ENCODE data around the gene CADM2.

- TF ChIP-seq CTCF (IDR thresholded peaks at IDR 0.05) (no peak), POLR2A (IDR thresholded peaks at IDR 0.05) (no peak)
Measured at GRCh38 chr3:84959470-84960271, 882 bp downstream of the CADM2 start.
